H1 (cell line): Measurements from ENCODE around the gene FGF6. TPM values are rescaled to one million over a fixed set of nuclear protein-coding genes. Genes with fewer than 3 reads are reported as not detected.

Experiments used
- polyA plus RNA-seq, 7 experiments: library from polyadenylated mRNA; depleted of rRNA in 3 of 7; stranded (reverse) in 5 of 7; unstranded in 2 of 7; fragments of >200 nt in 5 of 7; fragments of 200-250 nt in 2 of 7; gene quantifications; 1 replicate in 5 of 7; 2 replicates in 1 of 7; 4 replicates in 1 of 7; pipeline versions ENCODE4 v1.2.1 to v1.2.3, GENCODE V29; 2011 to 2013; ENCODE audit warnings: missing spikeins in 2 of 7, mixed read lengths in 2 of 7
- total RNA-seq: library from RNA; stranded (reverse); fragmentation: NEBNext Ultra II Directional; extraction: Animal tissue kit (Norgen Biotek cat#: 25700); gene quantifications from 2 replicates; pipeline ENCODE4 v1.2.1, GENCODE V29; 2021
- TF ChIP-seq, protein P1 (sequence below): IDR thresholded peaks from 2 replicates; pipeline ENCODE4 v1.6.1; 2011; ENCODE audit warnings: low read depth, mild to moderate bottlenecking, low read length; ENCODE audit not compliant: insufficient read depth

Gene FGF6
- total and polyA plus RNA-seq, 2 of the 8 experiments (the other 6 are each of a cell fraction or from before 2014, with no cell fraction given) = not detected

GRCh38 chr12:4417936-4418335 is 27.7 kb downstream of the FGF6 start (continued):
- TF ChIP-seq, protein P1, sequence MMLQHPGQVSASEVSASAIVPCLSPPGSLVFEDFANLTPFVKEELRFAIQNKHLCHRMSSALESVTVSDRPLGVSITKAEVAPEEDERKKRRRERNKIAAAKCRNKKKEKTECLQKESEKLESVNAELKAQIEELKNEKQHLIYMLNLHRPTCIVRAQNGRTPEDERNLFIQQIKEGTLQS = no peak
